Neuronal stem cell (in vitro differentiated cells): ENCODE results near the gene KIAA2012.

Experiments used
- DNase-seq: peaks from one replicate; pipeline ENCODE4 v3.0.0-alpha.2; 2013; ENCODE audit warnings: low spot score
- H2AFZ ChIP-seq: one replicate; pipeline ENCODE4 v1.6.1; 2013; ENCODE audit warnings: mild to moderate bottlenecking, low read length, inconsistent platforms
- H2AK5ac ChIP-seq: 2 replicates; pipeline ENCODE4 v1.6.1; 2013; ENCODE audit warnings: low read depth, mild to moderate bottlenecking, inconsistent platforms, low read length, moderate library complexity, mixed read lengths
- H2BK120ac ChIP-seq: 2 replicates; pipeline ENCODE4 v1.6.1; 2013; ENCODE audit warnings: low read depth, mild to moderate bottlenecking, inconsistent platforms, low read length, moderate library complexity, mixed read lengths
- H2BK12ac ChIP-seq: one replicate; pipeline ENCODE4 v1.6.1; 2013; ENCODE audit warnings: low read length, inconsistent platforms
- H2BK15ac ChIP-seq: 2 replicates; pipeline ENCODE4 v1.6.1; 2013; ENCODE audit warnings: mild to moderate bottlenecking, low read length, inconsistent platforms, mixed read lengths
- H2BK5ac ChIP-seq: one replicate; pipeline ENCODE4 v1.6.1; 2013; ENCODE audit warnings: inconsistent platforms, mild to moderate bottlenecking, low read length, moderate library complexity
- H3K14ac ChIP-seq: one replicate; pipeline ENCODE4 v1.6.1; 2013; ENCODE audit warnings: low read length, inconsistent platforms
- H3K18ac ChIP-seq: 2 replicates; pipeline ENCODE4 v1.6.1; 2013; ENCODE audit warnings: low read length, inconsistent platforms
- H3K23ac ChIP-seq: 2 replicates; pipeline ENCODE4 v1.6.1; 2013; ENCODE audit warnings: low read depth, mild to moderate bottlenecking, mixed read lengths, low read length, inconsistent platforms; ENCODE audit not compliant: poor library complexity
- H3K27ac ChIP-seq: replicated peaks from 3 replicates; pipeline ENCODE4 v1.5.1; 2013; ENCODE audit warnings: low read length, inconsistent platforms
- H3K27me3 ChIP-seq, 3 experiments: 2 replicates each; pipeline ENCODE4 v1.6.1; 2013; ENCODE audit warnings: low read length in 3 of 3, mild to moderate bottlenecking in 2 of 3, inconsistent platforms in 1 of 3, low read depth in 1 of 3, mixed read lengths in 1 of 3, moderate library complexity in 1 of 3; ENCODE audit not compliant: control insufficient read depth in 3 of 3, insufficient read depth in 3 of 3
- H3K36me3 ChIP-seq, 2 donors: replicated peaks in 1 of 2; 2 replicates each; pipeline ENCODE4 v1.6.1; 2013; ENCODE audit warnings: low read length in 2 of 2; ENCODE audit not compliant: control insufficient read depth in 2 of 2, insufficient read depth in 2 of 2
- H3K4ac ChIP-seq: 2 replicates; pipeline ENCODE4 v1.6.1; 2013; ENCODE audit warnings: inconsistent platforms, mild to moderate bottlenecking, low read length, moderate library complexity
- H3K4me1 ChIP-seq, 2 donors: 1 replicate in 1 of 2; 2 replicates in 1 of 2; pipeline ENCODE4 v1.6.1; 2013; ENCODE audit warnings: low read length in 2 of 2, low read depth in 1 of 2; ENCODE audit not compliant: control insufficient read depth in 2 of 2, insufficient read depth in 1 of 2
- H3K4me2 ChIP-seq: one replicate; pipeline ENCODE4 v1.6.1; 2013; ENCODE audit warnings: mild to moderate bottlenecking, low read length, inconsistent platforms; ENCODE audit not compliant: insufficient read depth, poor library complexity, severe bottlenecking
- H3K4me3 ChIP-seq, 2 donors: 2 replicates each; pipeline ENCODE4 v1.5.1; 2013; ENCODE audit warnings: low read length in 2 of 2, mild to moderate bottlenecking in 2 of 2, inconsistent platforms in 1 of 2, moderate library complexity in 1 of 2
- H3K79me1 ChIP-seq: one replicate; pipeline ENCODE4 v1.6.1; 2013; ENCODE audit warnings: low read depth, mild to moderate bottlenecking, inconsistent platforms, low read length, moderate library complexity
- H3K9ac ChIP-seq: one replicate; pipeline ENCODE4 v1.6.1; 2013; ENCODE audit warnings: mild to moderate bottlenecking, low read depth, low read length, inconsistent platforms; ENCODE audit not compliant: poor library complexity
- H3K9me3 ChIP-seq, 2 donors: replicated peaks in 1 of 2; 2 replicates each; pipeline versions ENCODE3 to v1.6.1; 2013; ENCODE audit warnings: low read length in 2 of 2, mild to moderate bottlenecking in 2 of 2, inconsistent platforms in 1 of 2, low read depth in 1 of 2, mixed read lengths in 1 of 2, moderate library complexity in 1 of 2; ENCODE audit not compliant: control insufficient read depth in 2 of 2, insufficient read depth in 1 of 2
- H4K8ac ChIP-seq: one replicate; pipeline ENCODE4 v1.6.1; 2013; ENCODE audit warnings: low read depth, mild to moderate bottlenecking, inconsistent platforms, low read length, moderate library complexity
- H4K91ac ChIP-seq: one replicate; pipeline ENCODE4 v1.6.1; 2013; ENCODE audit warnings: low read length, low read depth, mild to moderate bottlenecking, inconsistent platforms; ENCODE audit not compliant: poor library complexity
- WGBS, 2 donors: extraction: QIAGEN DNeasy Blood & Tissue Kit; methylation state at CpG; one replicate each; pipeline ENCODE4 v1.1.7; 2013; ENCODE audit warnings: missing lambda C conversion rate in 2 of 2, mixed read lengths in 1 of 2; ENCODE audit not compliant: insufficient read length in 2 of 2, insufficient replicate concordance in 1 of 2; ENCODE audit errors: extremely low coverage in 2 of 2; 5-methylcytosine and 5-hydroxymethylcytosine counted together

KIAA2012 gene

GRCh38 chr2:202091476-202091875 lies 18.4 kb downstream of the KIAA2012 start:
- H2AFZ ChIP-seq, result no peak overlapping the region
- H3K27ac ChIP-seq, result no peak overlapping the region
- no peak overlapping the region for H2BK15ac ChIP-seq

DNA sequence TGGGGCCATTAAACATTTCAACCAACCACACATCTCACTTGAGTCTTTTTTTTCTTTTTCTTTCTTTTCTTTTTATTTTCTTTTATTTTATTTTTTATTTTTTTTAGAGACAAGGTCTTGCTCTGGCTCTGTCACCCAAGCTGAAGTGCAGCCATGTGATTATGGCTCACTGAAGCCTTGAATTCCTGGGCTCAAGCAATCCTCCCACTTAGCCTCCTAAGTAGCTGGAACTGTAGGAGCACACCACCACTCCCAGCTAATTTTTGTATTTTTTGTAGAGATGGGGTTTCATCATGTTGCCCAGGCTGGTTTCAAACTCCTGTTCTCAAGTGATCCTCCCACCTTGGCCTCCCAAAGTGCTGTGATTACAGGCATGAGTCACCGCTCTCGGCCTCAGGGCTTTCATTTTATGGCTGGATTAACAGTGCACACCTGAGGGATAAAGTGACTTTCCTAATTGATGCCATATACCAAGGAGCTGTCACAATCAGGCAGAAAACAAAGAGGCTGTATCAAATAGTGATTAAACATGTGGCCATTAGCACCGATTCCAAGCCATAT lies 21.5 kb downstream of the KIAA2012 start:
- H3K4me1 ChIP-seq, result peaks cover 0 to 1% of the 10 kb centered on the region in 2 donors
- H2BK15ac ChIP-seq, result no peak overlapping the region
- no peak overlapping the region for H3K9ac ChIP-seq
- no peak overlapping the region for H3K4me3 ChIP-seq
- no peaks in the 10 kb centered on the region for H3K79me1 ChIP-seq
- no peaks in the 10 kb centered on the region for H3K36me3 ChIP-seq
- H2BK12ac ChIP-seq, result no peak overlapping the region
- peaks cover 0 to under 1% (median 0%) of the 10 kb centered on the region in 3 experiments for H3K27me3 ChIP-seq
- no peak overlapping the region for H2AK5ac ChIP-seq
- H3K4ac ChIP-seq, result no peak overlapping the region
- no peak overlapping the region for H3K4me2 ChIP-seq
- no peak overlapping the region for H2BK5ac ChIP-seq
- H3K9me3 ChIP-seq, result no peaks in the 10 kb centered on the region
- H3K18ac ChIP-seq, result no peak overlapping the region
- no peak overlapping the region for H3K27ac ChIP-seq
- WGBS, 2 donors, result no CpG with 5 or more reads among the region's 3 CpGs
- H4K91ac ChIP-seq, result no peak overlapping the region
- H2AFZ ChIP-seq, result no peak overlapping the region
- no peak overlapping the region for H3K23ac ChIP-seq
- H3K14ac ChIP-seq, result no peak overlapping the region
- no peak overlapping the region for H4K8ac ChIP-seq
- H2BK120ac ChIP-seq, result no peak overlapping the region
- DNase-seq, result no peak

More at GRCh38 chr2:202091476-202091875, 18.4 kb downstream of the KIAA2012 start:
- WGBS, 2 donors, result no CpG with 5 or more reads among the region's 6 CpGs
- Histone ChIP-seq H4K8ac (no peak overlapping the region), H3K4me3 (no peak overlapping the region), H3K27me3 (peaks cover 0 to 3% (median 0%) of the 10 kb centered on the region in 3 experiments), H3K14ac (no peak overlapping the region), H2BK5ac (no peak overlapping the region), H3K4ac (no peak overlapping the region), H3K9me3 (no peaks in the 10 kb centered on the region), H2AK5ac (no peak overlapping the region), H3K79me1 (no peaks in the 10 kb centered on the region), H3K23ac (no peak overlapping the region), H2BK12ac (no peak overlapping the region), H4K91ac (no peak overlapping the region), H3K4me1 (no peaks in the 10 kb centered on the region), H3K36me3 (no peaks in the 10 kb centered on the region), H2BK120ac (no peak overlapping the region), H3K9ac (no peak overlapping the region), H3K4me2 (no peak overlapping the region), H3K18ac (no peak overlapping the region)
- DNase-seq, result no peak

- no peak overlapping the region for H3K23ac ChIP-seq
- H2AK5ac ChIP-seq, result no peak overlapping the region
- peaks cover 0 to 4% of the 10 kb centered on the region in 2 donors for H3K4me1 ChIP-seq
- no peak overlapping the region for H2BK12ac ChIP-seq
- H3K79me1 ChIP-seq, result no peaks in the 10 kb centered on the region
- DNase-seq, result no peak
- no peak overlapping the region for H4K8ac ChIP-seq
- no peak overlapping the region for H3K14ac ChIP-seq
- H3K9me3 ChIP-seq, result no peaks in the 10 kb centered on the region
- H2BK120ac ChIP-seq, result no peak overlapping the region
- no peak overlapping the region for H2AFZ ChIP-seq
- no peak overlapping the region for H4K91ac ChIP-seq
- H2BK5ac ChIP-seq, result no peak overlapping the region
- H3K18ac ChIP-seq, result no peak overlapping the region
- H2BK15ac ChIP-seq, result no peak overlapping the region
- H3K4ac ChIP-seq, result no peak overlapping the region
- no peak overlapping the region for H3K4me3 ChIP-seq
- H3K9ac ChIP-seq, result no peak overlapping the region
- H3K27me3 ChIP-seq, result no peaks in the 10 kb centered on the region
- no peak overlapping the region for H3K4me2 ChIP-seq
- no peak overlapping the region for H3K27ac ChIP-seq
- H3K36me3 ChIP-seq, result no peaks in the 10 kb centered on the region
Observed at GRCh38 chr2:202095235-202095634, 22.2 kb downstream of the KIAA2012 start.

DNA sequence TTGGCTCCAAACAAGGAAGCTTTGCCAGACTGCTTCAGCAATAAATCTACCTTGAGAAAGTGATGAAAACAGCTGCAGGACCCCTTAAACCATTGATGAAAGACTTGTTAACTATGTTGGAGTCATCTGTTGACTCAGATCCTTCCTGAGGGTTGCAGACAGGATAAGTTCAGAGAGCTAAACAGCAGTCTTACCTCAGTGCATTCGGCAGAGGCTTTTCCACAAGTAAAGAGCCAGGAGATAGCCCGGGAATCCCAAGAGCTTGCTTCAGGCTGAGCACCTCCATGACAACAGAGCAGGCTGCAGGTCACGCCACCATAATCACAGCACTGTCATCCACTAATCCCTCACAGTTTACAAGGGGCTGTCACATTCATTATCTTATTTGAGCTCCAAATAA lies 23.7 kb downstream of the KIAA2012 start:
- Histone ChIP-seq H3K4me2 (no peak overlapping the region), H3K27ac (no peak overlapping the region), H2AK5ac (no peak overlapping the region), H2BK15ac (no peak overlapping the region), H4K91ac (no peak overlapping the region), H3K27me3 (no peaks in the 10 kb centered on the region), H2AFZ (no peak overlapping the region), H2BK12ac (no peak overlapping the region), H3K4me1 (peaks cover 0 to 4% of the 10 kb centered on the region in 2 donors), H3K9me3 (no peaks in the 10 kb centered on the region), H3K9ac (no peak overlapping the region), H2BK120ac (no peak overlapping the region), H3K4me3 (no peak overlapping the region), H2BK5ac (no peak overlapping the region), H3K36me3 (no peaks in the 10 kb centered on the region), H3K14ac (no peak overlapping the region), H3K23ac (no peak overlapping the region), H3K4ac (no peak overlapping the region), H3K79me1 (no peaks in the 10 kb centered on the region), H4K8ac (no peak overlapping the region), H3K18ac (no peak overlapping the region)
- no CpG with 5 or more reads among the region's 3 CpGs for WGBS, 2 donors
- no peak for DNase-seq
